ENCODE data around the gene EARS2. TPM values are rescaled to one million over a fixed set of nuclear protein-coding genes. Genes with fewer than 3 reads are reported as not detected.

The EARS2 gene
- total RNA-seq, 1 donor from 2014 or later, result 8.3 TPM

- Mint-ChIP-seq H3K4me3 (ENCODE audit: unreplicated experiment) (no peak overlapping the region), H3K36me3 (ENCODE audit: unreplicated experiment) (no peaks in the 10 kb centered on the region), H3K27me3 (ENCODE audit: unreplicated experiment) (no peaks in the 10 kb centered on the region), H3K27ac (ENCODE audit: unreplicated experiment) (no peak overlapping the region), H3K4me1 (ENCODE audit: low read depth, unreplicated experiment) (peaks cover 5% of the 10 kb centered on the region), H3K9me3 (ENCODE audit: unreplicated experiment) (peaks cover 2% of the 10 kb centered on the region)
- no peak for TF ChIP-seq CTCF (IDR thresholded peaks at IDR 0.05; ENCODE audit: partially characterized antibody, unreplicated experiment)
- DNase-seq, result no peak
Observed at GRCh38 chr16:23516366-23517137, 40.6 kb downstream of the EARS2 start.

GRCh38 chr16:23515881-23516280 lies 41.3 kb downstream of the EARS2 start:
- Mint-ChIP-seq H3K9me3 (ENCODE audit: unreplicated experiment) (peaks cover 5% of the 10 kb centered on the region), H3K36me3 (ENCODE audit: unreplicated experiment) (no peaks in the 10 kb centered on the region), H3K4me3 (ENCODE audit: unreplicated experiment) (no peak overlapping the region), H3K4me1 (ENCODE audit: low read depth, unreplicated experiment) (peaks cover 5% of the 10 kb centered on the region), H3K27me3 (ENCODE audit: unreplicated experiment) (peaks cover 2% of the 10 kb centered on the region), H3K27ac (ENCODE audit: unreplicated experiment) (no peak overlapping the region)
- DNase-seq, result no peak
- TF ChIP-seq CTCF (IDR thresholded peaks at IDR 0.05; ENCODE audit: partially characterized antibody, unreplicated experiment), result no peak

GRCh38 chr16:23514381-23515152 lies 42.6 kb downstream of the EARS2 start:
- H3K36me3 Mint-ChIP-seq (ENCODE audit: unreplicated experiment), result no peaks in the 10 kb centered on the region
- no peak overlapping the region for H3K27ac Mint-ChIP-seq (ENCODE audit: unreplicated experiment)
- no peak overlapping the region for H3K4me3 Mint-ChIP-seq (ENCODE audit: unreplicated experiment)
- H3K27me3 Mint-ChIP-seq (ENCODE audit: unreplicated experiment), result peaks cover 2% of the 10 kb centered on the region
- peaks cover 7% of the 10 kb centered on the region for H3K9me3 Mint-ChIP-seq (ENCODE audit: unreplicated experiment)
- peaks cover 5% of the 10 kb centered on the region for H3K4me1 Mint-ChIP-seq (ENCODE audit: low read depth, unreplicated experiment)
- TF ChIP-seq CTCF (IDR thresholded peaks at IDR 0.05; ENCODE audit: partially characterized antibody, unreplicated experiment), result no peak
- no peak for DNase-seq

GRCh38 chr16:23512168-23512695 lies 44.9 kb downstream of the EARS2 start:
- Mint-ChIP-seq H3K4me3 (ENCODE audit: unreplicated experiment) (no peak overlapping the region), H3K4me1 (ENCODE audit: low read depth, unreplicated experiment) (peaks cover 9% of the 10 kb centered on the region), H3K27ac (ENCODE audit: unreplicated experiment) (no peak overlapping the region), H3K27me3 (ENCODE audit: unreplicated experiment) (peaks cover 13% of the 10 kb centered on the region), H3K36me3 (ENCODE audit: unreplicated experiment) (no peaks in the 10 kb centered on the region), H3K9me3 (ENCODE audit: unreplicated experiment) (peaks cover 13% of the 10 kb centered on the region)
- TF ChIP-seq CTCF (IDR thresholded peaks at IDR 0.05; ENCODE audit: partially characterized antibody, unreplicated experiment), result no peak
- no peak for DNase-seq

Data from glutamatergic neuron (in vitro differentiated cells).